Fibroblast of skin of left quadriceps (primary cell): ENCODE measurements around the gene RAD52.

Experiments
- DNase-seq, 2 experiments: peaks; one replicate each; pipeline ENCODE4 v3.0.0-alpha.2; 2013; ENCODE audit warnings: low read depth in 2 of 2

RAD52 gene

DNA sequence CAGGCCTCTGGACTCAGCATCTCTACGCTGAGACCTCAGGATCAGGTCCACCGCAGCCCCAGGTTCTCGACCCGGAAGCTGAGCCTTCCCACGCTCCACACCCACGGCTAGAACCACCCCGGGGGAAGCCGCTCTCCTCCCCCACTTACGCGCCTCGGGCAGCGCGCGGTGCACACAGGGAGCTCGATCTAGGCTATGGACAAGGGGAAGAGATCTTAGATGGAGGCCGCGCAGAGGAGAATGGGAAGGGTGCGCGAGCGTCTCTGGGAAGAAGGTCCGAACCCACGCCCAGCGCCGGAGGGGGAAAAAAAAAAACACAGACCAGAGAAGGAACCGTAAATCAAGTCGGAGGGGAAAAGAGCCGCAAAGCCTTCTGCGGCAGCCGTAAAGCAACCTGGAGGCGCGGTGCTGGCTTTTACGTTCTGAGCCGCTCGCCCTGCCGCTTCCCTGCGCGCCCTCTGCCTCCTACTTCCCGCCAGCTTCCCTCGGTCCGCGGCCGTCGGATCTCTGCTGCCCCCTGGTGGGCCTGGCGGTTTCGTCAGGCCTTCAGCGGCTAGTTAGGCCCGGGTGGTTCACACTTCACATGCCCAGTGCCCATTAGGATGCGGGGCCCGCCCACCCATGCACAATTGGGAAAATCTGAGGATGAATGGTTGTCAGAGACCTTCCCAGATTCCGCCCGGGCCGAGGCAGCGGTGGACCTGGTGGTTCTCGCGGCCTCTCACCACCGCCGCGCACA is at the start of gene RAD52:
RAD52 (minus strand) TSS at position 242 of the 739 bp plus-strand sequence. CDS start 16,636 bp downstream, outside the sequence.
- DNase-seq: peak; percentile 98

DNA sequence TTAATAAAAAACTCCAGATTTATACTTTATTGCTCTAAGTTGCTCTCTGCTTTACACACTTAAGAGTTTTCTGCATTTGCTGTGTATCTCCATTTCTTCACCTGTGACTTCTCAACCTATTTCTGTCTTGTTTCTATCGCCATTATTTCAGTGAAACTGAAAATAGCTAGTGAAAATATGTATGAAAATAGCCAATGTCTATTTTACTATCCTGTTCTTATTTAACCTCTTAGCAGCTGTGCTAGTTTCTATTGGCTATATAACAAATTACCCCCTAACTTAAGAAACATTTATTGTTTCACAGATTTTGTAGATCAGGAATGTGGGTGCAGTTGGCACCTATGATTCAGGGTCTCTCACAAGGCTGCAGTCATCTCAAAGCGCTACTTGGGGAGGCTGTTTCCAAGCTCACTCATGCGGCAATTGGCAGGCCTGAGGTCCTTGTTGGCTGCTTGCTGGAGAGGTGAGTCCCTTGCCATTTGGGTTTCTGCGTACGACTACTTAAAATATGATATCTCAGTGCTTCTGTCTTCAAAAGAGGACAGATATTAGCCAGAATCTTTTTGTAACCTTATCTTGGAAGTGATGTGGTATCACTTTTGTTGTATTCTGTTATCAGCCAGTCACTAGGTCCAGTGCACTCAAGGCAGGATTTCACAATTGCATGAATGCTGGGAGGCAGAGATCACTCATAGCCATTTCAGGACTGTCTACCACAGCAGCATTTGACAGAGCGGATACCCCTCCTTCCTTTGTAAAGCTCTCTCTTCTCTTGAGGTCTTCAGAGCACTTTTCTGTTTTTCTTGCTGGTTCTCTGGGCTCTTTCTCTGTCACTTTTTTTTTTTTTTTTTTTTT is 48.8 kb upstream of the RAD52 start:
- DNase-seq: no peak

DNA sequence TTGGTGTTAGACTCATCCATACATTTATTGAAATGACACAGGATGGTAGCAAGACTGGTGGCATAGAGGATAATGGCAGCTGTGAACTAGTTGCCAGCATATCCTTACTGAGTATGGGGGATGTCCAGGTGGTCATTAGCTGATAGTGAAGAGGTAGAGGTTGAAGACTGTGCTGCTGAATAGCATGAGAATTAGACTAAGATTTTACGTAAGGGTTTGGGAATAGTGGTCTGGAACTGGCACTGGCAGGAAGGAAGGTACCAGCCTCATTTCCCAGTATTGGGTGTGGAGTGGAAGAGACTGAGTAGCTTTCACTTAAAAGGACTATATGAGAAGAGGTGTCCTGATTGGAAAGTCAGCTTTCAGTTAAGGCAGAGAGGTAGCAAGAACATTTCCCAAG is 48.0 kb upstream of the RAD52 start:
- no peak for DNase-seq

DNA sequence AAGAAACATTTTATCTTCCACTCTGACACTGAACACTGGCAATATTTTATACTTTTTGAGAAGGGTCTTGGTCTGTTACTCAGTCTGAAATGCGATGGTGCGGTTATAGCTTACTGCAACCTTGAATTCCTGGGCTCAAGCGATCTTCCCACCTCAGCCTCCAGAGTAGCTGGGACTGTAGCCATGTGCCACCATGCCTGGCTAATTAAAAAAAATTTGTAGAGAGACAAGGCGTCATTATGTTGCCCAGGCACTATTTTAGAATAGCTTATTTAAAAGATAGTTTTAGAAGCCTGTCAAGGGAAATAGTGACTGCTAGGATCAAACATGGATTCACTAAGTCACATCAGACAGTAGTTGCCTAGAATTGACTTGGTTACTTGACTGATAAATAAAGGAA is 47.4 kb upstream of the RAD52 start:
- no peak for DNase-seq

DNA sequence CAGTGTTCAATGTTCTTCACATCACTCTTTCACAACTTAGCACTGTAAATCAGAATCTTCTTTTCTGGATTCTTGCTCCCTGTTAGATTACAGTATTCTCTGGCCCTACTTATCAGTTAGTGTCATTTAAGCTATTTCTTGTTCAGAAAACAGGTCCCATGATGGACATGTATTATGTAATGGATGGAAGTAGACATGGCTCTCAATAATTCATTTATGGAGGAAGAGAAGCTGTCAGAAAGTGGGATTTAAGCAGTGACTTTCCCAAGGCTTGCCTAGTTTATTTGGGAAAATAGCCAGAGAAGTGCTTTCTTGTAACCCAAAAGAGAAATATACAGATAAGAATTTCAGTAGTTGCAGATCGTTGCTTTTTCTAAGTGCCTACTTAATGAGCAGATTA is 43.2 kb upstream of the RAD52 start:
- DNase-seq: no peak

DNA sequence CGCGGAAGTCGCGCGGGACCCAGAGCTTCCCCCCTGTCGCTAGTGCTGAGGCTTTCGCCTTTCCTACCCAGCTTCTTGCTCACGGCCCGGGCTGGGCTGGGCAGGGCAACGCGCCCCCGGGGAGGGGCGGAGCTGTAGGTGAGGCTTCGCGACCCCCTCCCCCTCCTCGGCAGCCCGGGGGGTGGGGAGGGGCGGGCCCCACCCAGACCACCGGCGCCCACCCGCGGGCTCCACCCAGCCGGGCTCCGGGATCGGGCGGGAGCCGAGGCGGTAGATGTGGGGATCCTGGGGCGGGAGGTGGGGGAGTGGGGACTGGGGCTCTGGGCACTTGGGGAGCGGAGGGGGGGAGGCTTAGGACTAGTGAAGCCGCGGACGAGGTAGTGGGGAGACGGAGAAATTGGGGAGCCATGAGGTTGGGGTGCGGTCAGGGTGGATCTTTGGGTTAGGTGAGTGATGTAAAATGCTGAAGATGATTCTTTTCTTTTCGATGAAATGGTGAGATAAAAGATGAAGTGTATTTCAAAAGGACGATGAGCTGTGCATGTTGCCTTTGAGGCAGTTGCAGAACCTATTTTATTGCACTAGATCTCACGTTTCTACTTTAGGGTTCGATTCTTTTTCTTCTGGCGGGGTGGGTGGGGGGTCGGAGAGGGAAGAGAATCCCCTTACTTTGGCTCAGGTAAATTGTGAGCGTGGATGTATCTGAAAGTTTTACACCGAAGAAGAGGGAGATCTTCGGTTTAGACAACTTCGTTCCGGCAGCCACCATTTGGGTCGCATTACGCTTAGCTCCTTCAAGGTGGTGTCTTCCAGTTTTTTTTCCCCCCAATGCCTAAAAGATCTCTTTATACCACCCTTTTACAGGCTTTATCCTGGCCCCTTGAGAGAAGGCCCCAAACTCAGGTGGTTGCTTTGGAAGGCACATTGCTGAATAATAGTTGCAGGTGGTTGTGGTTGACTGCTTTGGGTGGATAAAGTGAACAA is 42.1 kb upstream of the RAD52 start:
- DNase-seq: peak in 1 of 2 experiments; percentile 7

DNA sequence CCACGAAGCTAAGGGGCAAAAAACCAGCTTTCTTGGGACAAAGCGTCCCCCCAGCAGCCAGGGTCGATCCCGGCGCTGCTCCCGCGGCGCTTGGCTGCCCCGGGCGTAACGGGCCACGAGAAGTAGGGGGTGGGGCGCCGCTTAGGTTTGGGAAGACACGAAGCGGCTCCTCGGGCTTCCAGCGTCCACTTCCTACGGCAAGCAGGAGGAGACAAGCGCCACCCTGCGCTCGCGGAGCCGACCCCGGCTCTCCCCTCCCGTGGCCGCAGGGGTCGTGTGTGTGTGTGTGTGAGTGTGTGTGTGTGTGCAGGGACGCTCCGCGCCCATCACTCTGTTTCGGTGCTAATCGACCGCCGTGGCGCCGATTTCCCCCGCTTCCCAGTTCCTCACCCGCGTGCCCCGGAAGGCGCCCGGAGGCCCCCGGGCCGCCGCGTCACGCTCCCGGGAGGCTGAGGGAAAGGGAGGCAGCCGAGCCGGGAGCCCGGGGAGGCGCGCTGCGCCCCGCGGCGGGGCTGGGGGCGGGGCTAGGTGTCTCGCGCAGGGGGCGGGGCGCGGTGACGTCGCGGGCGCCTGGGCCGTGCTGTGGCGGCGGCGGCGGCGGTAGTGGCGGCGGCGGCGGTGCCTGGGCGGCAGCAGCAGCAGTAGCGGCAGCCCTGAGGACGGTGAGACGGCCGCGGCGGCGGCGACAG is 41.3 kb upstream of the RAD52 start, which contains the start of gene ERC1:
ERC1 (plus strand) TSS at position 563 of the 689 bp plus-strand sequence. CDS start 36,681 bp downstream, outside the sequence.
- DNase-seq: peak; percentile 77 to 79

DNA sequence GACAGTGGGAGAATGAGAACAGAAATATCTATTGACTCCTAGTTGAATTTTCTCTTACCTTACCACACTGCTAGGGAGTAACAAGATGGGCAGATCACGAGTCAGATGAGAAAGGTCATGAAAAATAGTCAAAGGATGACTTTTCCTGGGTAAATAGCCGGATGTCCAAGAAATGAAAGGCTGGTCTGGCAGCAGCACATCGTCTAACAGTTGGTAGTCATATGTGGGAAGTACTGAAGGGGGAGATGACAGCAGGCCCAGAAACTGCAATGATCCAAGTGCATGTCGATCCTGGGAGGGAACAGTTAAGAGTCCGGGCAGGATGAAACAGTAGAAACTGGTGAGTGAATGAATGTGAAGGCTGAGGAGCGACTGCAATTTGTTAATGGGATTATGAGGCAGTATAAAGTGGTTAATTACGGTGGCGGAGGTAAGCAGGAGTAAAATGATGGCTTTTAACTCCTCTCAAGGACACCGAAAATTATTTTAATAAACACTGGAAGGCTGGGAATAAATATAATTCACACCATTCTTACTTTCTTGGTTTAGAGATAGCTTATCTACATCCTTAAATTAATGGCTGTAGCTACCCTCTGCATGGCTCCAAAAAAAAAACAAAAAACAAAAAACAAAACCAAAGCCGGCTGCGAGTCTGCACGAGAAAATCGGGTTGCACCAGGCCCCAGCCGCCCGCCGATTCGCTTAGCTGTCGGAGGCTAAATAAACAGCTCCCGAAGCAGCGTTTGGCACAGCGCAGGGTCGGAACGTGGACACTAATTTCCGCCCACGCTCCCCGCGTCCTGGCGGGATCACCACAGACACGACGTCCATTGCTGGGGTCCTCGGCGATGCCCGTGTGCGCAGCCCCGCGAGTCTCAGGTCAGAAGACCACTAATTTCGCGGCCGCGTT is 40.5 kb upstream of the RAD52 start:
- DNase-seq: peak; percentile 17 to 29

DNA sequence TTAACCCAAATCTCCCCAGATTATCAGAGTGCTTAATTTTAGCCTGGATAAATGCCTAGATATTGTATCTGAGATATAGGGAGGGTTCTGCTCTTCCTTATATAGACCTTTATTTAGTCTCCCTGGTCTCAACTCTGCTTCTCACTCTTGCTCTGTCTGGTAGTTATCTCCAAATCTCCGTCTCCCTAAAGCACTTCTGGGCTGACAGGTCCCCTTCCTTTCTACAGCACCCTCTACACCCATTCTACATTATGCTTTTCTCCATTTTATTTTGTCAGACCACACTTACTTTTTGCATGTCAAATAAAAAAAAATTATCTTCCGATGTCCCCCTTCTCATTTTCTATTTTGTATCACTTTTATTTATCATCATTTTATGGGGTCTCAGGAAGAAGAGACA is 39.6 kb upstream of the RAD52 start:
- DNase-seq: no peak

DNA sequence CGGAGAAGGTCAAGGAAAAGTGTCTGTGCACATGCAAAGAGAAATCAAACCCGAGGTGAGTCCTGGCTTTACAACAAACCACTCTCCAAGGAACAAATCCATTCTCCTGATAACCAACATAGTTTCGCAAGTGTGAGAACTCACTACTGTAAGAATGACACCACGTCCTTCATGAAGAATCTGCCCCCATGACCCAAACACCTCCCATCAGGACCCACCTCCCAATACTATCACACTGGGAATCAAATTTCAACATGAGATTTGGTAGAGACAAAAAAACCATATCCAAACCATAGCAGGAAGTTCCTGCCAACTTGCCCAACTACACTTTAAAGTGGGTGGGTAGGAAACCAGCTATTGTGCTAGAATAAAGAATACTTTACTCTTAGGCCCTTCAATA is 39.2 kb upstream of the RAD52 start:
- DNase-seq: no peak

DNA sequence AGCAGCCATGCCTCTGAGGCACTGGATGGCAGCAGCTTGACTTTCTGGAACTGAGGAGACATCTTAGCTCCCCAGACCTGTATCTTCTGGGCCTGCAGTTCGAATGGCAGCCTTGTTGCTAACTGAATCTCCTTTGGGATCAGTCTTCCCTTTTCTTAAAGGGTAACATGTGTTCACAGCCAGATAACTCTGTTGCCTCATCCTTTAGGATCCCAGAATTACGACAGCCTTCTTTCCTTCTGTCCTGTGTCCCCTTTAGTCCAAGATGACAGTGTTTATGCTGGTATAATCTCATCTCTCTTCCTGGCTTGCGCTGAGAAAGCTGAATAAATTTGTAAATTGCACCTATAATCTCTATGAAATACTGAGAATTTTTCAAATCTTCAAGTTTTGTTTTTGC is 32.5 kb upstream of the RAD52 start:
- DNase-seq: no peak

DNA sequence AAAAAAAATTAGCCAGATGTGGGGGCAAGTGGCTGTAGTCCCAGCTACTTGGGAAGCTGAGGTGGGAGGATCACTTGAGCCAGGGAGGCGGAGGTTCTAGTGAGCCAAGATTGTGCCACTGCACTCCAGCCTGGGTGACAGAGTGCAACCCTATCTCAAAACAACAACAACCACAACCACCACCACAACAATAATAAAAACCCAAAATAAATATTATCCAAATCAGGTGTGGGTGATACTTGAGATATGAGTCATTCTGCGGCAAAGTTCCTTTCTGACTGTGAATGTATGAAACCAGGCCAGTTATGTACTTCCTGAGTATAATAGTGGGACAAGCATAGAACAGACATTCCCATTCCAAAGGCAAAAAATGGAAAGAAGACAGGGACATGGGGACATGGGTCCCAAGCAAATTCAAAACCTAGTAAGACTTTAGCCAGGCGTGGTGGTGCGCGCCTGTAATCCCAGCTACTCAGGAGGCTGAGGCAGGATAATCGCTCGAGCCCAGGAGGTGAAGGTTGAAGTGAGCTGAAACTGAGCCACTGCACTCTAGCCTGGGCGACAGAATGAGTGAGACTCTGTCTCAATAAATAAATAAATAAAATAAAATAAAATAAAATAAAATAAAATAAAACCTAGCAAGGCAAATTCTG is 31.8 kb upstream of the RAD52 start:
- no peak for DNase-seq

DNA sequence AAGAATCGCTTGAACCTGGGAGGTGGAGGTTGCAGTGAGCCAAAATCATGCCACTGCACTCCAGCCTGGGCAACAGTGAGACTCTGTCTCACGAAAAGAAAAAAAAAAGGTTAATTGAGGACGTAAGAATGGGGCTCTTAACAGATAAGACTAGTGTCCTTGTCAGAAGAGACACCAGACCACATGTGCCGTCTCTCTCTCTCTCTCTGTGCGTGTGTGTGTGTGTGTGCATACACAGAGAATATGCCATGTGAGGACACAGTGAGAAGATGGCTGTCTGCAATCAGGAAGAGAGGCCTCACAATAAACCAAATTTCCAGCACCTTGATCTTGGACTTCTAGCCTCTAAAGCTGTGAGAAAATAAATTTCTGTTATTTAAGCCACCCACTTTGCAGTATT is 29.9 kb upstream of the RAD52 start:
- DNase-seq: no peak

DNA sequence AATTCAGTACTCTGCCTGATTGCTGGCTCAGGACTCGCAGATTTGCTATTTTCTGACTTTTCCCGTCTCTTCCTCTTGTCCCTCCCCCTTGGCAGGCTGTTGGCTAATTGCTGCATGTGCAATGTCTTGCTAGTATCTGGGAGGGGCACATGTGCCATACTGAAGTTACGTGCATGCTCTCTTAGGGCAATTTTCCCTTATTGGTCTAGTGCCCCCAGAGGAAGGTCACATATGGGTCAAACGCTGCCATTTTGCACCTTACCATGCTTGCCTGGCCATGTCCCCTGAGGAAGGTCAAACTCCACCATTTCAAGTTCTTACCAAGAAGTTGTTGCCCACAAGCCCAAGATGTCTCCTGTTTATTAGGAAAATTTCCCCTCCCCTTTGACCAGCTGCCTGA is 27.7 kb upstream of the RAD52 start:
- DNase-seq: no peak

DNA sequence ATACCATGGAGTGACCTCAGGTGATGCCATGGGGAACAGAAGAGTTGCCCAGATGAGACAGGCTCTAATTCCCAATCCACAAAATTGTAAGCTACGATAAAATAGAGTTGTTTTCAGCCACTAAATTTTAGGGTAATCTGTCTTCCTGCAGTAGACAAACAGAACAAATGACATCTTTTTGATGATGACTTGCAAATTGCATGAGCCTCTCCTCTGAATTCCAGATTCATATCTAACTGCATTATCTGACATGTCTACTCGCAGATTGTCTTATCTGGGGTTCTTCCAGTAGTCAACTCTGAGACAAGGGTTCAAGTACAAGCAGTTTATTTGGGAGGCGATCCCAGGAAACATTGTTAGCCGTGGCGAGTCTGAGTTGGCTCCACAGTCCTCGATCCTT is 27.1 kb upstream of the RAD52 start:
- no peak for DNase-seq

DNA sequence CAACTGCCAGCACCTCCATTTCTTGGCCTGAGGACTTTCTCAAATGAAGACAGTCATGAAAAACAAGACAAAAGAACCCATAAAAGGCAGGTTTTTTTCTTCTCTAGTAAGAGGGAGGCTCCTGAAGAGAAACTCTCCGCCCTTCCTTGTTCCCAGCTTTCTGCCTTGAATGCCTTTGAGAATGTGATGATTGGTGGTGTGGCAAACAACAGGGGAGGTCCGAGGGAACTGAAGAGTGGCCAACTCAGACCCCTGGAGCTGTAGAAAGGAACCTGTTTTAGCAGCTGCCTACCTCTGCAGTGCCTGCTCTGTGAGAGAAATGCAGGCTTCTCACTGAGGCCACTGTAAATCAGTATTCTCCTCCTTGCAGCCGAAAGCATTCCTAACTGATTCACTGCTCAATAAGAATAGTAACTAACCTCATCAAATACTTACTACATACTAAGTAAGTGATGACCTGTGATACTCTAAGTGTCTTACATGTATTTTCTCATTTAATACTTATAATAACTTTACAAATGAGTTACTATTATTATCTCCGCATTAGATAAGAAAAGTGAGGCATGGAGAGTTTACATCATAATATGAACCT is 24.9 kb upstream of the RAD52 start:
- no peak for DNase-seq

DNA sequence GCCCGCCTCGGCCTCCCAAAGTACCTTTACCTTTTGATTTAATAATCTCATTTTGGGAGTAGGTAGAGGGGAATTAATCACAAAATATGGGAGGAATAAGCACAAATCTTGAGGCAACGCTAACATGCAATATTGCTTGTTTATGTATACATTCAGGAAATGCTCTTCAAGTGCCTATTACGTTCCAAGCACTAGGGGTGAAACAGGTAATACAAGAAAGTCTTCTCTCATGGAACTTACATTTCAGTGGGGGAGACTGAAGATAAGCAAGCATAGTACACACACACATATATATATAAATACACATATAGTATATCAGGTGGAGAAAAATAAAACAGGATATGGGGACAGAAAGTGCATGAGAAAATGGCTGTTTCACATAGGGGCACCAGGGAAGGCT is 22.5 kb upstream of the RAD52 start:
- DNase-seq: no peak

DNA sequence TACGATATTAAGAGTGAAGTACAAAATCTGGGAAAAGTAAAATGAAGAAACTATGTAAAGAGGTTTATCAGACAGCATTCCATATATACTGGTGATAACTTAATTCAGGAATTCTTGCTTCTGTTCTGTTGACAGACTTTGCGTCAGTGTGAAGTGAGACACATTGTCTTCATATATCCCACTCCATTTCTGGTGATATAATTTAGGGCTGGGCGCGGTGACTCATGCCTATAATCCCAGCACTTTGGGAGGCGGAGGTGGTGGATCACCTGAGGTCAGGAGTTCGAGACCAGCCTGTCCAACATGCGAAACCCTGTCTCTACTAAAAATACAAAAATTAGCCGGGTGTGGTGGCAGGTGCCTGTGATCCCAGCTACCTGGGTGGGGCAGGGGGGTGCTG is 20.3 kb upstream of the RAD52 start:
- no peak for DNase-seq

DNA sequence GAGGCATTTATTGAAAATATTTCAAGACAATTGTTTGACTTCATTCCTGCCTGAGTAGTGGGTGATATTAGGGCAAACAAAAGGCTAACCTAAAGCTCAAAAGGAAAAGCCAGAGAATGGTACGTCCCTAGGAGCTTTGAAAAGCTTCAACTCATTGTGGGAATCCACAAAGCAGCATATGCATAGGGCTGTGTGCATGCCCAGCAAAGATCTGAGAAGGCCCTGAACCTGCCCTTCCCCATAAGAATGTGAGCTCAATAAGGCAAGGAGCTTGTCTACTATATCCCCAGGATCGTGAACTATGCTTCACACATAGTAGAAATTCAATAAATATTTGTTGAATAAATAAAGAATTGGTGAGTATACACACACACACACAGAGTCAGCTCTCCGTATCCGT is 19.1 kb upstream of the RAD52 start:
- no peak for DNase-seq
